Fibroblast of peridontal ligament (primary cell): ENCODE data around the gene ODAPH.
"Not testable (repeated sequence)": the region's sequence is repeated elsewhere in the genome, so short reads cannot be mapped to it uniquely, and the experiment has no call there.

Experiments
- DNase-seq: peaks from one replicate; pipeline ENCODE4 v3.0.0-alpha.2; 2010; ENCODE audit errors: extremely low read depth

Gene ODAPH, protein sequence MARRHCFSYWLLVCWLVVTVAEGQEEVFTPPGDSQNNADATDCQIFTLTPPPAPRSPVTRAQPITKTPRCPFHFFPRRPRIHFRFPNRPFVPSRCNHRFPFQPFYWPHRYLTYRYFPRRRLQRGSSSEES

DNA sequence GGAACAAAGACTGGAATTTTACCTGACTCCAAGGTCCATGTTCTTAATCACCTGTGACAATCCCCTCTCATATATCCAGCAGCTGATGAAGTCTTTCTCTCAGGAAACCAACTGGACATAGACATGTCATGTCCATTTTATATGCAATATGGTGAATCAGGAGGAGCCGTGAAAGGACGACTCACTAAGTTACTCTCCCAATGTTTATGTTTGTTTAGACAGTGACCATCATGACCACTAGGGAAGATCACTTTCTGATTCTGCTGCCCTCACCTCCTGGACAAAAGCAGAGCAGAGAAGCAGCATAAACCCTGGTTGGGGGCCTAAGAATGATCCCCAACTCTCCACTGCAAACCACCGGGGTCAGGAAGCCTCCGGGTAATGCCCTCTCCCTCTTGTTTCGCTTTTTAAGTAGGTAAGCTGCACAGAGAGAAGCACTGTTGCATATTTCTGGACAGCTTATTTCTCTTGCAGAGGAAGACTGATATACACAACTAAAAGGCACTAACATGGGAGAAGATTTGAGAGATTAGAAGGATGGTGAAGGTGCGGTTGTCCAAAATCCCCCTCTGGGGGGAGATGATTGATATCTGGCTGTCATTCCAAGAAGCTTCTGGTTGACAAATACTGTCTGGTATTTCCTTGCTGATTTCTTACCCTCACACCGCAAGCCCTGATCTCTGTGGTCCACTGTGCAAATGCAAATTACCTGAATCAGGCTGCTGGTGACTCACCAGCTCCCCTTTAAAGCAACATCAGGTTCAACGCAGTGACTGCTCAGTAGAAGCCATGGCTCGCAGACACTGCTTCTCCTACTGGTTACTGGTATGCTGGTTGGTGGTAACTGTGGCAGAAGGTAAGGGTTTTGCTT, at the start of gene ODAPH:
TSS of gene ODAPH (plus strand) at position 773 of the 871 bp plus-strand sequence. CDS start at position 790, 17 bp downstream.
- DNase-seq, result no peak

DNA sequence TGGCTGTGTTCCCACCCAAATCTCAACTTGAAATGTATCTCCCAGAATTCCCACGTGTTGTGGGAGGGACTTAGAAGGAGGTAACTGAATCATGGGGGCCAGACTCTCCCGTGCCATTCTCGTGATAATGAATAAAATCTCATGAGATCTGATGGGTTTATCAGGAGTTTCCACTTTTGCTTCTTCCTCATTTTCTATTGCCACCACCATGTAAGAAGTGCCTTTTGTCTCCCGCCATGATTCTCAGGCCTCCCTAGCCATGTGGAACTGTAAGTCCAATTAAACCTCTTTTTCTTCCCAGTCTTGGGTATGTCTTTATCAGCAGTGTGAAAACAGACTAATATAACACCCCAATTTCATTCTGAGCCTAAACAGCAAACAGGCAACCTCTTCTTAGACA, 46.3 kb upstream of the ODAPH start:
- not testable (repeated sequence) for DNase-seq

DNA sequence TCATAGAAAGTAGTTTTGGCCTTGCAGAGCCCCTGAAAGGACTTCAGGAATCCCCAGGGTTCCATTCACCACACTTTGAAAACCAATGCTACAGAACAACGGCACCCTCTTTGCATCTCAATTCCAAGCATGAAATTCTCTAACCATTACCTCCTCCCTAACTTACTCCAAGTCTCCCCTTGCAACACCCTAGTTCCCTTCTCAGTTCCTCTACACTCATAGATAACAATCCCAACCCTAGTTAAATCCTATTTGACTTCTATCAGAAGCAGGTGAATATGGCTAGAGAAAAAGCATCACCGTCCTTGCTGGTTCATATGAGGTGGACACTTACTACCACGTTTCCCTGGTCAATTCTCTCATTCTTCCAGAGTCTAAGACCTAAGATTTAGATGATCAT, 44.0 kb upstream of the ODAPH start:
- no peak for DNase-seq

DNA sequence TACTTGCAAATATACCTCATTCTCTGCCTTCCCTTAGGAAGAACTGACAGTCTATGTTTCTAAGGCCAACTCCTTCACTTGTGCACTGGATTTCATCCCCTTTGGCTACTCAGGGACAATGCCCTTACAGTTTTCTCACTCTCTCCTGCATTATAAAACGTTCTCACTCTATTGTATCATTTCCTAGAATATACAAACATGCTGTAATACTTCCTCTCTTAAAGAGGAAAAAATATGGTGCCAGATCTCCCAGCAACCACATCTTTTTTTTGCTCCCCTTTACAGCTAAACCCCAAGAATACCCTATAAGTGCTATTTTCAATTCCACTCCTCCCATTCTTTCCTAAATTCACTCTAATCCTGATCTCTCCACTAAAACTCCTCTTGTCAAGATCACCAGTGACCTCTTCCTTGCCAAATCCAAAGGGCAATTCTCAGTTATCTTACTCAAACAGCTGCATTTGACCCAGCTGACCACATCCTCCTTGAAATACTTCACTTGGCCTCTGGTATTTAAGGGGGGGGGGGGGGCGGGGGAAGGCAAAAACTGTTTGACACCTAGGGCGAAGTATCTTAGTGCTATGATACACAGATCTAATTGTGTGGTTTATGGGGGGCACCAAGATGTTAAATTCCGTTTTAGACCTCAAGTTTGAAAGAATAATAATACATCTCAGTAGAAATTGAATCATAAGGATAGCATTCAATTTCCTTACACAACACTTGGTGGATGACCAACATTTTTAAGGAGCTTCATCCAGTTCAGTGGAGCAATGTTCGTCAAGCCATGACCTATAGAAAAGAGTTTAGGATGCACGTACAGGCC, 43.3 kb upstream of the ODAPH start:
- DNase-seq, result peak; percentile 67

DNA sequence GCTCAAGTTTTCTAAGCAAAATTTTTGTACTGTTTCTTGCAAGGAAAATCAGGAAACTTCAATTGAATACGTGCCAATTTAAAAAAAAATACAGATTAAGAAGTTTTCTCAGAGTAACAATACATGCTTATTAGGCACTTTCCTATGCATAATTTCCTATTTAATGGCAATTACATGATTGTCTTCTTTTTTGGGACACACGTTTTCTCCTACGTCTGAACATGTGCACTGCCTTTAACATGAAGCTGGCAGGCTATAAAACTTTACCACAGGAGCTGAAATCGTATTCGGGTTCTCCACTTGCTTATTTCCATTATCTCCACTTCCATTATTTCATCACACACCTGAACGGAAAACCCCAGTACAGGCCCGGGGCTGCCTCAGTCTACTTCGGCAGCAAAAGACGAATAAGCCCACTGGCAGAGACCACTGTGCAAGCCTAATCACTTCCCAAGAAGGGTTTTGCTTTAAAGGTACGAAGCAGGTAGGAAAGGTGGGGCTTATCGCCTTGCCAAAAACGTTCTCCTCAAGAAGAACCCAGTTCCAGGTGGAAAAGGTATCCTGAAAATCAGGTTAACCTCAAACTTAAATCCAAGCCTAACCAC, 42.2 kb upstream of the ODAPH start:
- peak; percentile 31 for DNase-seq

DNA sequence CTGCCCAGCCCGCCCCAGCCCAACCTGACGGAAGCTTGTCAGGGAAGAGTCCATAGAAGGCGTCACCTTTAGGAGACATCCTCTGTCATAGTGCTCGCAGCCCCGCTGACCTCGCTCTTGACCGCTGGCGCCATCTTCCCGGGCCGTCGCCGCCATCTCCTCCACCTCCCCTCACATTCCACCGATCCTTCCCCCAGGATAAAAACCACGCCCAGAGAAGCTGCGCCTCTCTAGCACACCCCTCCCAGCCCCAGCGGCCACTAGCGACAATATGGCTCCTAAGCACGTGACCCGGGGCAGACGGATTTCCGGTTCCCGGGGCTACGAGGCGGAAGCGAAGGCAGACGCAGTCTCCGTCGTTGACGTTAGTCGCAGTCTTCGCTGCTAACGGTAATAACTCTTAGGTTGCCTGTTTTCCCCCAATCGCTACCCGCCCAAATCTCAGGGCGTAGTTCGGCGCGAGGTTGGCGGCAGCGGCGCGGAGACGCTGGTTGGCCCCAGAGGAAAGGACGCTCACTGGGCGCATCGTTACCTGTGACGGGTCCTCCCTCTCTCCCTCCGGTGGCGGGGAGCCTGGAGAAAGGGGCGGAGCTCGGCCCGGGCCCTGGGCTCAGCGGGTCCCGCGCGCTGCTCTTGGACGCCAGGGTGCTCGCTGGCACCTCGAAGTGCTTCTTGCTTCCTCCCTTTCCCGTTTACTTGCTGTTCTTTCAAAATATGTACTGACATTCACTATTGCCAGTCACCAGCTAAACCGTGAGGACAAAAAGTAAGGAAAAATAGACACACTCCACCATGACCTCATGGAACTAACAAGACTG, 41.5 kb upstream of the ODAPH start, which contains the start of the genes RCHY1 and THAP6:
TSS of gene RCHY1 (minus strand) at position 273 of the 818 bp plus-strand sequence. CDS start at position 156, 117 bp downstream.
TSS of gene THAP6 (plus strand) at position 343 of the 818 bp plus-strand sequence. CDS start 980 bp downstream, outside the sequence.
- DNase-seq, result peak; percentile 94

DNA sequence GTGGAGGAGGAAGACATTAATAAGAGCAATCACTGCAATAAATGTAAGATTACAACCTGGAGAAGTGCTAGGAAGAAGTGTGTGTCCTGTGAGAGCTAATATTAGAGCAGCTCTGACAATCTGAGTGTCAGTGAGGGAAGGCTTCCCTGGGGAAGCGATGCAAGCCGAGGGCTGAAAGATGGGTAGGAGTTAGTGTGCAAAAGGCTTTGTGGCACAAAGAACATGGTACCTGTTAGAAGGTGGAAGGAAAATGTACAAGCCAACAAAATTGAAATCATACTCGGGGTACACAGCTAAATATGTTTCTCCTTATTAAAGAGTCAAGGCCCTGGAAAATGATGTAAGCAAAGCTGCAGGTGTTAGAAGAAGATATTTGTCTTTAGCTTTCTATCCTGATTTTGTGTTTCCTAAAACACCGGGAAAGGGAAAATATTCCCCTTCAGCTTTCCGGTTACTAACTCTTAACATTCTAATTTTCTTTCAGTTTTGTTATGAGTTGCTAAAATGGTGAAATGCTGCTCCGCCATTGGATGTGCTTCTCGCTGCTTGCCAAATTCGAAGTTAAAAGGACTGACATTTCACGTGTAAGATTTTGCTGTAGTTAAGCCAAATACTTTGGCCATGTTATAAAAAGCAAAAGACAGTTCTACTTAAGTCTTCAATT, 40.8 kb upstream of the ODAPH start:
- peak; percentile 25 for DNase-seq

DNA sequence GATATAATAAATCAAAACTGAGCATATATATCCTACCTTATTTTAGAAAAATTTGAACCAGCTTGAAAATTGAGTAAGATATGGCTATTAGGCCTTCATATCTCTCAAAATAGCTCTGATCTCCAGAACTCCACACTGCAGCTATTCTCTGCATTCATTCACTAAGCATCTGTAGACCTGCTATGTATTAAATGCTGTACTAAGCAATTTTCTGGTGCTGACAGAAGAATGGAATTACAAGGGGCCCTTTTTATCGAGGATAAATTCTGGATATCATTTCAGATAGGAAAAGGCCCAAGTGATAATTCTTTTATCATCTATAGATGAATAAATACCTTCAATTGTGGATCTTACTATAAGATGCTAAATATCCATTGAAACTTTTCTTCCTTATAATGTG, 39.7 kb upstream of the ODAPH start:
- DNase-seq, result no peak

DNA sequence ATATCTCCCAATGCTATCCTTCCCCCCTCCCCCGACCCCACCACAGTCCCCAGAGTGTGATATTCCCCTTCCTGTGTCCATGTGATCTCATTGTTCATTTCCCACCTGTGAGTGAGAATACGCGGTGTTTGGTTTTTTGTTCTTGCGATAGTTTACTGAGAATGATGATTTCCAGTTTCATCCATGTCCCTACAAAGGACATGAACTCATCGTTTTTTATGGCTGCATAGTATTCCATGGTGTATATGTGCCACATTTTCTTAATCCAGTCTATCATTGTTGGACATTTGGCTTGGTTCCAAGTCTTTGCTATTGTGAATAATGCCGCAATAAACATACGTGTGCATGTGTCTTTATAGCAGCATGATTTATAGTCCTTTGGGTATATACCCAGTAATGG, 36.4 kb upstream of the ODAPH start:
- DNase-seq, result not testable (repeated sequence)

DNA sequence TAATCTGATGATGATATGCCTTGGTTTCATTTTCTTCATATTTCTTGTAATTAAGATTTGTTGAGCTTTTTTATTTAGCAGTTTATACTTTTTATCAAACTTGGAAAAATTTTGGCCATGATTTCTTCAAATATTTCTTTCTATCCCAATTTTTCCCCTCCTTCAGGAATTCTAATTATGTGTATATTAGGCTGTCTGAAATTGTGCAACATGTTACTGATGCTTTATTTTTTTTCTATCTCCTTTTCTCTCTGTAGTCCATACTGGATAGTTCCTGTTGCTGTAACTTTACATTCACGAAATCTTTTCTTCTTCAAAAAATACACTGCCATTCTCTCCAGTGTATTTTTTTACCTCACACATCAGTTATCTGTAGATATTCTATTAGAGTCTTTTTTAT, 30.8 kb upstream of the ODAPH start:
- DNase-seq, result no peak

DNA sequence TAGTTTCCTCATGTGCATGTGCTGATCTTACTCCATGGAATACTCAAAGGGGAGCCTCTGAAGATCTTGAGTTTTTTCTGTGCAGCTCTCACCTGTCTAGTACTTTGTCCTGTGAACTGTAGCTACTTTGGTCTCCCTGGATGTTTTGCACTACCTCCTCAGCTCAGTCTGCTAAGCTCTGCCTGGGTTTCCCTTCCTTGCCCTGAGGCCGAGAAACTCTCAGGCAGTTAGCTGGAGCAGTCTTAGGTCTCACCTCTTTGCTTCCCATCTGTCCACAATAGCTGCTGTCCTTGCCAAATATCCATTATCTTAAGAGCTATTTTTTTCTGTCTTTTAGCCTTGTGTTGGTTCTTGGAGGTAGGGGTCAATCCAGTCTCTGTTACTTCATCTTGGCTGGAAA, 30.0 kb upstream of the ODAPH start:
- DNase-seq, result no peak

DNA sequence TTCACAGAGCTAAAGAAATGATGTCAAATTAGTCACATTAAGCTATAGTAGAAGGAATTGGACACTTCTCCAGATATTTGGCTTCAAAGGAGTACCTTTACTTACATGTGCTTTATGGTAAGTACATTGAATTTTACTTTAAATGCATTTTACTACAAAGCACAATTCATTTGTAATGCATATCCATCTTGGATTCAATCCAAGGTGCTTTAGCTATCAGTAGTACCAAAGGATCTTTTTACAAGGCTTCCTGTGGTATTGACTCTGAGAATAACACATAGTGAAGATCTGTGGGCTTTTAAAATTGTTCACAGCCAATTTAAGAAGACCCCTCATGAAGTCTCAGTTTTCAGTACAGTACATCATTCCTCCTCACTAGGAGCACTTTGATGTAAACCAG, 28.4 kb upstream of the ODAPH start:
- DNase-seq, result no peak

DNA sequence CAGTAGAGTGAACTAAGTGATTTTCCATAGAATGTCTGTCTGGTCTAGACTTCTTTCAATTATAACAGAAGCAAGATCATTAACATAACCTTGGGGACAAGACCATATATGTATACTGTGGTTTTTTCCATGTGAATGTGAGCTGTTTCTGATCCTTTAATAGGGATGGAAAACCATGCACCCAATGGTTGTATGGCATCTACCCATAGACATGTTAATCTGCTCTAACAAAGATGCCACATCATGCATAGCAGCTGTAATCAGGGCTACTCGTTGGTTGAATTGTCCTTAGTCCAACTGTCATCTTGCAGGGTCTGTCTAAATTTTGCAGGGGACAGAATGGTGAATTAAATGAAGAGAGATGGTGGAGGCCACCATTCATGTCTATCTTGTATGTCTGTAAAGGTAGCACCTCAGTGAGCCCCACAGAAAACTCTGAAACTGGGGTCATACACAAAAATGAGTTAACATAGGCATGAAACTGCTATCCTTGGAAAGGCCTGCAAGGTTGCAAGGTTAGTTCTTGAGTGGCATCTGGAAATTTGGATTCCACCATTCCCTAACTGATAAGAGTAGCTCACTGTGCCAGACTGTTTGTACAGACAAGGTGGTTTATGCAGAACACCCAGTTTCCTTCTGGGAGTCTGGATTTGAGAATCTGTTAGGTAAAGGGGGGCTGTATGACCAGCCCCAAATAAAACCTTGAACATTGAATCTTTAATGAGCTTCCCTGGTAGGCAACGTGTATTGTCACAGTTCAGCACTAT, 25.1 kb upstream of the ODAPH start:
- DNase-seq, result no peak

DNA sequence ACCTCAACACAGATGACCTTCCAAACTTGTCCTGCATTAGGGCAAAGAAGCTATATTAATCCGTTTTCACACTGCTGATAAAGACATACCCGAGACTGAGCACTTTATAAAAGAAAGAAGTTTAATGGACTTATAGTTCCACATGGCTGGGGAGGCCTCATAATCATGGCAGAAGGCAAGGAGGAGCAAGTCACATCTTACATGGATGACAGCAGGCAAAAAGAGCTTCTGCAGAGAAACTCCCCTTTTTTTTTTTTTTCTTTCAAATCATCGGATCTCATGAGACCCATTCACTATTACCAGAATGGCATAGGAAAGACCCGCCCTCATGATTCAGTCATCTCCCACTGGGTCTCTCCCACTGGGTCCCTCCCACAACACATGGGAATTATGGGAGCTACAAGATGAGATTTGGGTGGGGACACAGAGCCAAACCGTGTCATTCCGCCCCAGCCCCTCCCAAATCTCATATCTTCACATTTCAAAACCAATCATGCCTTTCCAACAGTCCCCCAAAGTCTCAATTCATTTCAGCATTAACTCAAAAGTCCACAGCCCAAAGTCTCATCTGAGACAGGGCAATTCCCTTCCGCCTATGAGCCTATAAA, 24.2 kb upstream of the ODAPH start:
- not testable (repeated sequence) for DNase-seq

DNA sequence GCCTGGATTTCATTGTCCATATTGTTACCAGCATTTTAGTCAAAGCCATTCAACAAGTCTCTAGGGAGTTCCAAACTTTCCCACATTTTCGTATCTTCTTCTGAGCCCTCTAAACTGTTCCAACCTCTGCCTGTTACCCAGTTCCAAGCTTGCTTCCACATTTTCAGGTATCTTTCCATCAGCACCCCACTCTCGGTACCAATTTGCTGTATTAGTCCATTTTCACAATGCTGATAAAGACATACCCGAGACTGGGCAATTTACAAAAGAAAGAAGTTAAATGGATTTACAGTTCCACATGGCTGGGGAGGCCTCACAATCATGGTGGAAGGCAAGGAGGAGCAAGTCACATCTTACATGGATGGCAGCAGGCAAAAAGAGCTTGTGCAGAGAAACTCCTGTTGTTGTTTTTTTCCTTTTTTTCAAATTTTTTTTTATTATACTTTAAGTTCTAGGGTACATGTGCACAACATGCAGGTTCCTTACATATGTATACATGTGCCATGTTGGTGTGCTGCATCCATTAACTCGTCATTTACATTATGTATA, 22.5 kb upstream of the ODAPH start:
- DNase-seq, result not testable (repeated sequence)

DNA sequence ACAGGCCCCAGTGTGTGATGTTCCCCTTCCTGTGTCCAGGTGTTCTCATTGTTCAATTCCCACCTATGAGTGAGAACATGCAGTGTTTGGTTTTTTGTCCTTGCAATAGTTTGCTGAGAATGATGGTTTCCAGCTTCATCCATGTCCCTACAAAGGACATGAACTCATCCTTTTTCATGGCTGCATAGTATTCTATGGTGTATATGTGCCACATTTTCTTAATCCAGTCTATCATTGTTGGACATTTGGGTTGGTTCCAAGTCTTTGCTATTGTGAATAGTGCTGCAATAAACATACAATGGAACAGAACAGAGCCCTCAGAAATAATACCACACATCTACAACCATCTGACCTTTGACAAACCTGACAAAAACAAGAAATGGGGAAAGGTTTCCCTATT, 21.9 kb upstream of the ODAPH start:
- not testable (repeated sequence) for DNase-seq

DNA sequence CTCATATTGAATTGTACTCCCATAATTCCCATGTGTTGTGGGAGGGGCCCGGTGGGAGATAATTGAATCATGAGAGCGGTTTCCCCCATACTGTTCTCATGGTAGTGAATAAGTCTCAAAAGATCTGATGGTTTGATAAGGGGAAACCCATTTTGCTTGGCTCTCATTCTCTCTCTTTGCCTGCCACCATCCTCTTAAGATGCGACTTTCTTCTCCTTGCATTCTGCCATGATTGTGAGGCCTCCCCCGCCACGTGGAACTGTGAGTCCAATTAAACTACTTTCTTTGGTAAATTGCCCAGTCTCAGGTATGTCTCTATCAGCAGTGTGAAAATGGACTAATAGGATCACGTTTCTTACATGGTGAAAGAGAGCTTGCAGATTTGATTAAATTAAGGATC, 18.6 kb upstream of the ODAPH start:
- not testable (repeated sequence) for DNase-seq

DNA sequence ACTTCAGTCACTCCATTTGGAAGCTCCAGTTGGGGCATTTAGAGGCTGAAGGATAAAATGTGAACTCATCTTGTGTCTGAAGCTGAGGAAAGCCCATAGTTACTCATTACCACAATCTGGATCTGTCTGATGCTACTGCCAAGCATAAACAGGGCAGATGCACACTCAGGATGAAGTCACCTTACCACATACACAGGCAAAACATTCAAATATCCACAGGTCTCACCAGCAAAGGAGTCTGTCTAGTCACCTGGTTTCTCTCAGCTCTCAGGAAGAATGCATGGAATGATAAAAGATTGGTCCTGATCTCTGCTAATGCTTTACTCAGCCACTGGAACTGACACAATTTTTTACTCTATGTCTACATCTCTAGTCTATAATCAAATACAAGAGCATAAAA, 13.0 kb upstream of the ODAPH start:
- DNase-seq, result peak; percentile 41

DNA sequence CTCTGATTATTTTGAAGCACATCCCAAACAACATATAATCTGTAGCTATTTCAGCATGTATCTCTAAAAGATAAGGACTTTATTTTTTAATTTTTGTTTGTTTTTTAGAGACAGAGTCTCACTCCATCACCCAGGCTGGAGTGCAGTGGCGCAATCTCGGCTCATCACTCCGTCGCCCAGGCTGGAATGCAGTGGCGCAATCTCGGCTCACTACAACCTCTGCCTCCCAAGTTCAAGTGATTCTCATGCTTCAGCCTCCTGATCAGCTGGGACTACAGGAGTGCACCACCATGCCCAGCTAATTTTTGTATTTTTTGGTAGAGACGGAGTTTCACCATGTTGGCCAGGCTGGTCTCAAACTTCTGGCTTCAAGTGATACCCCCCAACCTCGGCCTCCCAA, 11.6 kb upstream of the ODAPH start:
- DNase-seq, result not testable (repeated sequence)
